Measurements from ENCODE around the gene LIPC. TPM values are rescaled to one million over a fixed set of nuclear protein-coding genes. Genes with fewer than 3 reads are reported as not detected.

Gene LIPC
- under 1 TPM; 0.23 to 0.69 (median 0.39) TPM for polyA plus RNA-seq (ENCODE audit: insufficient read length in 10 of 10)
- long read RNA-seq, donor 1, result 0 reads
- long read RNA-seq, donor 2, result 0 reads
- long read RNA-seq, donor 3, result 0 reads
- long read RNA-seq, donor 4, result 0 reads
- long read RNA-seq, donor 5, result 0 reads
- long read RNA-seq, donor 6, result 0 reads
- long read RNA-seq, donor 7, result 0 reads
- long read RNA-seq, donor 8, result 0 reads
- long read RNA-seq, donor 9, result 0 reads

DNA sequence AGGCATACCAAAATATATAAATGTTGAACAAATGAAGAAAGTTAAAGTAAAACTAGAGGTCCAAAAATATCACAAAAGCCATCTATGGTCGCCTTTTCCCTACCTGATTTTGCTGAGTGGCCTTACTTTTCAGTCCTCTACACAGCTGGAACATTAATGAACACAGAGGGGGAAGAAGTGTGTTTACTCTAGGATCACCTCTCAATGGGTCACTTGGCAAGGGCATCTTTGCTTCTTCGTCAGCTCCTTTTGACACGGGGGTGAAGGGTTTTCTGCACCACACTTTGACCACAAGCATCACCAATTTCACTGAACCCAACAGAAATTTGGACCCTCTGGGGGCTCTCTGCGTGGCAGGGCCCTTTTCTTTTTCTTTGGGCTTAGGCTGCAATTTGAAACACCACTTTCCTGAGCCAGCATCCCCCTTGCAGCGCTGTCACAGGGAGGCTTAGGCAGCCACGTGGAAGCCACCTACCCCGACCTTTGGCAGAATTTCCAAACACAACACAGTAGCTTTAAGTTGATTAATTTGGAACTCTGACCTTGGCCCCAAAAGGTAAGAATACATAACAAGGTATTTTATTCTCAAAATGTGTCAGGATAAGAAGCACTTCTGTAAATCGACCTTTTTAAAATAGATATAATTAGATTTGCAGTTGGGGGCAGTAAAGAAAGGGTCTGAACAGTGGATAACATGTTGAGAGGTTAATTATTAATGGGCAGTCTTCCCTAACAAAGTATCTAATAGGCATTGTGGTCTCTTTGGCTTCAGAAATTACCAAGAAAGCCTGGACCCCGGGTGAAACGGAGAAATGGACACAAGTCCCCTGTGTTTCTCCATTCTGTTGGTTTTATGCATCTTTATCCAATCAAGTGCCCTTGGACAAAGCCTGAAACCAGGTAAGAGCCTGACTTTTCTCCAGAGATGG is at the start of gene LIPC:
TSS of gene LIPC (plus strand) at position 771 of the 929 bp plus-strand sequence. CDS start at position 813, 42 bp downstream.
- DNase-seq, result no peak

- no peak for DNase-seq
These were observed 47.9 kb upstream of the LIPC start for GRCh38 chr15:58383876-58384275.

GRCh38 chr15:58384667-58385066 is 47.1 kb upstream of the LIPC start:
- no peak for DNase-seq

- DNase-seq, result no peak
These were observed 45.7 kb upstream of the LIPC start for GRCh38 chr15:58386081-58386480.

GRCh38 chr15:58386641-58387040 is 45.1 kb upstream of the LIPC start:
- DNase-seq, result no peak

DNA sequence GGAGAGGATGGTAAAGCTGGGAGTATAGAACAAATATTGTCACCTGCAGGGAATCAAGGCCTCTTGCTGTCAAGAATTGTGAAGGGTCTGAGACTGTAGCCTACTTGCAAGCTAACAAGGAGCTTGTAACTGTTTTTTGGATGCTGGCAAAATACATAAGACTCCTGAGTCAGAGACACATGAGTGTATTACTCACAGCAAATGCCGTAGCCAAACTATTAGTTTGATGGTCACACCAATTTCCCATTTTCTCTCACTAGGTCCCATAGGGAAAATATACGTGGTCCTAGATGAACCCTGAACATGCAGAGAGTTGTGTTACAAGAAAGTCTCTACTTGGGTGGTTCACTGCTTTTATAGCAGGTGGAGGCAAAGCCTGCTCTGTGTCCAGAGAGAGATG is 44.7 kb upstream of the LIPC start:
- DNase-seq, result peak in 1 of 3 donors; percentile 19

GRCh38 chr15:58388211-58388610 is 43.6 kb upstream of the LIPC start:
- no peak for DNase-seq

DNA sequence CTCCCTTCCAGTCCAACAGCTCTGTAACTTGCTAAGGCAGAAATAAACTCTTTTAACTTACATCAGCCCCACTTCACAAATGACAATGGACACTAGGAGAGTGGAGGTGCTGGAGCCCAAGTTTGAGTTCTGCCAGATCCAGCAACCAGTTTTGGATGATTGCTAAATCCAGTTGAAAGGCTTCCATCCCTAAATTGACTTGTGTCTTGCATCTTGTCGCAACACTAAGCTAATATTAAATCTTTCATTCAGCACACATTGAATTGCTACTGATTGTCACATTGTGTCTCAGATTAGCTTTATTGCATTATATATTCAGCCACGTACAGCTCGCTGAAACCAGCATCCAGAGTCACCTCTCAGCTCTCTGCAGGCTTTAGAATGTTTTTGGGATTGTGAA is 41.7 kb upstream of the LIPC start:
- no peak for DNase-seq

DNA sequence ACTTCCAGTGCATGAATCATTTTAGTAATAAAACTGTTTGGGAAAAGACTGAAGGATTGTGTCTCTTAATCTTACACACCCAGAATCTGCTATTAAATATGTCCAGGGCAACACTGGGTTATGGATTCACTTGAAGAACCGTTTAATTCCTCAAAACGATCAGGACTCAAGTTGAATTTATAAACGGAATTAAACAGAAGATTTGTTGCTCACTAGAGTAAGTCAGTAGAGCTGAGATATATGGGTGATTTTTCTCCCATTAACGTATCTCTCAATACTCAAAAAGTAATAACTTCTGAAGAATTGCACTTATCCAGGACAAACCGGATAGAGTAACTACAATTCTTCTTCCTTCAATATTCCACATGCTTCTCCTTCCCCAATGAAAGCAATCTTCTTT is 41.1 kb upstream of the LIPC start:
- no peak for DNase-seq

DNA sequence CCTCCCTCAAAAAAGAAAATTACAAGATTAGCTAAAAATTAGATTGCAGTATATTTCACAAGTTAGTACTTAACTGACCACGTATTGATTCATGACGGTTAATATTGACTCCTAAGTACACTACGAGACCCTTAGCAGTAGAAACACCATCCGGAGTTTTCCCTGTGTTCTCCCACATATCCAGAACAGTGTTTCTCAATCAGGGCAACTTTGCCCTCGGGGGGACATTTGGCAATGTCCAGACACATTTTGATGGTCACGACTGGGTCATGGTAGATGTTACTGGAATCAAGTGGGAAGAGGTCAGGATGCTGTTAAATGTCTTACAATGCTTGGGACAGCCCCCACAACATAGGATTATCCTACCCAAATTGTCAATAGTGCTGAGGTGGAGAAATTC is 40.7 kb upstream of the LIPC start:
- DNase-seq, result no peak

- no peak for DNase-seq
These were observed 39.6 kb upstream of the LIPC start for GRCh38 chr15:58392141-58392540.

GRCh38 chr15:58392611-58393161 is 39.1 kb upstream of the LIPC start:
- no peak for DNase-seq

GRCh38 chr15:58393241-58393662 is 38.5 kb upstream of the LIPC start:
- peak in 2 of 3 donors; percentile 15 to 46 for DNase-seq

GRCh38 chr15:58396181-58396580 is 35.6 kb upstream of the LIPC start:
- peak in 1 of 3 donors; percentile 89 for DNase-seq

- no peak for DNase-seq
These were observed 33.7 kb upstream of the LIPC start for GRCh38 chr15:58398071-58398470.

GRCh38 chr15:58398643-58399042 is 33.1 kb upstream of the LIPC start:
- no peak for DNase-seq

GRCh38 chr15:58399739-58400138 is 32.1 kb upstream of the LIPC start:
- no peak for DNase-seq

DNA sequence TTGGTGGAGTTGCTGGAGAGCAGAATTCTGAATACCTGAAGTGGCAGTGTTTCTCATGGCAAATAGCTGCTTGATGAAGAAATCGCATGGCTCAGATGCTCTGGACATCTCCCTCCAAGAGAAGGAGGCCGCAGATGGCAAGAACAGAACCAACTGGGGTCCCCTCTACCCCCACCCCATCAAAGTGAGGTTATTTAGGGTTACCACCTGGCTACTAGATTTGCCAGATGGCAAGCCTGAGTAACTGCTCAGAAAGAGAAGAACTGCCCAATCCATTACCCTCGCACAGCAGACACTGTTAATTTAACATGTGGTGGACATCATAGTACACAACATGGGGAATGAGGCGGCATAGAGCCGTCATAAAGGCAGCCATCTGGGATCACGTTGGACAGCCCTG is 30.5 kb upstream of the LIPC start:
- no peak for DNase-seq

DNA sequence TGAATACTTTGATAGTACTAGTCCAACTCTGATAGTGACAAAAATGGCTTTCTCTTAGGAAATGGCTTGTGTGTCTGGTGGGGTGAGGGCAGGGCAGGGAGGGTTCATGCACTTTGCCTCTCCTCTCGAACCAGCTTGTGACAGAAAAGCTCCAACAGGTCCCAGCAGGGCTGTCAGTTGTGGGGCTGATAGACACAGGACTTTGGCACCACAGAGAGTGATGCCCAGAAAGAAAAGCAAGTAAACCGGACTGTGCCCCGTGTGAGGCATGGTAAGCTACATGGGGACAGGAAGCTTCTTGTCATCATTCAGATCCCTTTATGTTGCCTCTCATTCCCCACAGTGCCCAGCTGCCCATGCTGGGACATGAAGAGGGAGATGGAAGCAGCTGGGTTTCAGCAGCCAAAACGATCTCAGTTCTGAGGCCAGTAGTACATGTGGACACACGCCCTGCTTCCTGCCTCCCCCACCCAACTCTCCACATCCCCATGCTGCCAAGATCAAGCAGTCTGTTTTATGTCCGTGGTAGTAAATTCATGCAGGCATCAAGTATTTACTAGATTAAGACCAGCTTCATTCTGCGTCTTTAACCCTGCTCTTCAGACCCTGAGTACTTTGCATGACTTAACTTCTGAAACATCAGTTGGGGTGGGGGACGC is 29.7 kb upstream of the LIPC start:
- DNase-seq, result no peak

DNA sequence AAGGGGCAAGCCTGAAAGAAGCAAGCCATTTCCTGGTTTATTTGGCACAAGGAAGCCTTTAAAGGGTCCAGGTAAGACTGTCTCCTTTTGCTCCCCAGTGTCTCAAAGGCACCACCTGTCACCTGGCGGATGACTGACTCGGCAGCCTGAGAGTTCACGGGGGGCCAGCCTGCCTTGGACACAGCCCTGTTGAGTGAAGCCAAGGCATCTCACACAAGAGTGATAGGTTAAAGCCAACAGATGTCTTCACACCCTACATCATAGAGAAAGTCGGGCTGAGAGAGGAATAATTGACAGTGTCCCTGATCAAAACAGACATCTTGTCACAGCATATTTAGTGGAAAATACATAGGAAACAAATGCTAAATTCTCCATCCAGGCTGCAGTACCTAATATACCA is 28.2 kb upstream of the LIPC start:
- DNase-seq, result no peak

DNA sequence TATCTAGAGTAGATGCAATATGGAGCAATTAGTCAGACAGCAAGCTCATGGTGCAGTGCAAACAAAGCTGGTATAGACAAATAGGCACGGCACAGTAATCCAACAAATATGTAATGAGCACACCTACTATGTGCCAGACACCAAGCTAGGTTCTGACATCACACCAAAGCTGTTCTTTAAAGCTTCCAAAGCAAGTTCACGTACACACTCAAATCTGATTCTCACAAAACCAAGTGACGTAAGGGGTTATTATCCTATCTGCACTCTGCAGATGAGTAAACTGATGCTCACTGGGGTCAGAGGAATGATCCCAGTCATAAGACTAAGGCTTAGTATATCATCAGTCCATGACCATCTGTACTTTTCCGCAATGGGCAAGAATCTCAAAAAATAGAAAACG is 27.8 kb upstream of the LIPC start:
- no peak for DNase-seq

DNA sequence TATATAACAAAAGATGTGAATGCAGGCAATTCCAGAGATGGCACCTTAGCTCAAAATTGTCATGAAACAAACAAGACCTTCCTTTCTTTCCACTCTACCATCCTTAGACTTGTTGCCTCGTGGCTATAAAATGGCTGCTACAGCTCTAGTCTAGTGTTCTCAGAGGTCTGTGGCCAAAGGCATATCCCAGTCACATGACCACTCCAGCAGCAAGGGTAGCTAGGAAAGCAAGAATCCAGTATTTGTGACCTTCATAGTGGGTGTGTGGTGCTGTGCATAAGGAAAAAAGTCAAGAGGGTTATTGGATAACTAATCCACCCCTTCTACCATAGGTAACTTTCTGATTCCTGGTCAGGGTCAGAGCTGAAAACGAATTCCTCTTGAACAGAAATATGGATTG is 27.1 kb upstream of the LIPC start:
- DNase-seq, result no peak
